Kidney tubule cell (primary cell): ENCODE measurements around the gene KCNK3.

ENCODE experiments used
- DNase-seq: peaks from one replicate; pipeline ENCODE4 v3.0.0-alpha.2; 2018; ENCODE audit warnings: low spot score

The KCNK3 gene

DNA sequence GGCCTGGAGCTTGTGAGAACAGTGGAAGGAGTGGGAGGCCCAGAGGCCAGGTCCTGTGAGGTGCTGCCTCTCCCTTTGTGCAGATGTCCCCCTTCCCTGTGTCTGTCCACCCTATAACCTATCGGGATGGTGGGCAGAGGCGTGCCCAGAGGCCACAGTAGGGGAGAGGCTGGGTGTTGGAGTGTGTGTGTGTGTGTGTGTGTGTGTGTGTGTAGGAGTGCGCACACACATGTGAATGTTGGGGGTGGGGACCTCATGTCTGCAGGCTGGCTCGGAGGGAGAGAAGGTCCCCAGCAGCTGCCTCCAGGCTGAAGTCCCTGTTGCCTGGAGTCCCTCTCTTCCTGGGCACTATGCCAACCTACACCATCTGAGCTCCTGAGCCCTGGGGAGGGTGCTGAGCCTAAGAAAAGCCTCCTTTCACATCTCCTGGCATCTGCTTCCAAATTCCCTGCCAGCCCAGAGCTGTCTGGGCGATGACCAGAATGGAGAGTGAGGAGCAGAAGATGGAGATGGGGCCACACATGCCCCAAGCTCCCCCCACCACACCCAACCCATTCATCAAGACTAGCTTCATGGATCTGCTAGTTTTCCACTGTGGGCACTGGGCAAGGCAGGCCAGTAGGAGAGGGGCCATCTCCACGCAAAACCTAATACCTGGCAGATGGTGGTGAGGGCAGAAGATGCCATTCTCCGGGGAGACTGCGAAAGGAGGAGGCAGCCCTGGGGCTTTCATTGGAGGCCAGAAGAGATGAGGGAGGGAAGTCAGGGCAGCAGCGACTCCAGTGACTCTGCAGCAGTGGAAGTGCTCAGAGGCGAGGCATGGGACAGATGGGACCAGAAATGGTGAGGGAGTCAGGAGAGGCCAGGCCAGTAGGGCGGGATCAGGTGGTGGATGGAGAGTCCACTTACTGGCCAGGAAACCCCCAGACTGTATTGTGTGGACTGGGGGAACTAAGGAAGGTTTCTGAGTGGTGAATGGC lies 20.3 kb downstream of the KCNK3 start:
- DNase-seq = no peak

- no peak for DNase-seq
Measured at GRCh38 chr2:26715528-26716270, 23.2 kb downstream of the KCNK3 start.

DNA sequence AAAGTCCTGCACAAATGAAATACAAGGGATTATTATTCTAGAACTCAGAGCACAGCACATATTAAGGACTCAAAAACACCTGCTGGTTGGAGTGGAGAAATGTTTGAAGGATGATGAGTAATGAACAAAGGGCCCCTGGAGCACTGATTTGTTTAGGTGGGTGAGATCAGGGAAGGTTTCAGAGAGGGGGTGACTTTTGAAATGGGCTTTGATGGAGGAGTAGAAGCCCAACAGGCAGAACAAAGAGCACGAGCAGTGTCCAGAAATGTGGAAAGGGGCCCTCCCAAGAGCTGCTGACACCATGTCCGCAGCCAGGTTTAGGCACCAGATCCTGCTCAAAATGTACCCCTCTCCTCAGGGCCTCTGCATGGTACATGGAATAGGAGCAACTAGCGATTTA lies 23.8 kb downstream of the KCNK3 start:
- DNase-seq = no peak

- no peak for DNase-seq
Measured at GRCh38 chr2:26716769-26717168, 24.2 kb downstream of the KCNK3 start.

DNA sequence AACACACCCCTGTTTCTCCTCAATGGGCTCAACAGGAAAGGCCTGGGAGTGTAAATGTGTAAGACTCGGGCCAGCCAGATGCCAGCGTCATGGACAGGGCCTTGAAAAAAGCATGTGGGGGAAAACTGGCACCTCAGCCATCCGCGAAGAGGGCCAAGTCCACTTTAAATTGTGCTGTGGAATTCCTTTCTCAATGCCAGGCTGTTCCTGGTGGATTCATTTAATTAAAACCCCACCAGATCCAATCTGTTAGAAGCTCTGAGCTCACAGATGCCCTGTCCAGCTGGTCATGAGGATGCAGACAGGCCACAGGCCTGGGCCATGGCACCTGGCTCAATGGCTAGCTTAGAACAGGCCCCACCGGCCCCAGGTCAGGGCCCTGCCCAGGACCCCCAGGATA lies 24.8 kb downstream of the KCNK3 start:
- DNase-seq = no peak

DNA sequence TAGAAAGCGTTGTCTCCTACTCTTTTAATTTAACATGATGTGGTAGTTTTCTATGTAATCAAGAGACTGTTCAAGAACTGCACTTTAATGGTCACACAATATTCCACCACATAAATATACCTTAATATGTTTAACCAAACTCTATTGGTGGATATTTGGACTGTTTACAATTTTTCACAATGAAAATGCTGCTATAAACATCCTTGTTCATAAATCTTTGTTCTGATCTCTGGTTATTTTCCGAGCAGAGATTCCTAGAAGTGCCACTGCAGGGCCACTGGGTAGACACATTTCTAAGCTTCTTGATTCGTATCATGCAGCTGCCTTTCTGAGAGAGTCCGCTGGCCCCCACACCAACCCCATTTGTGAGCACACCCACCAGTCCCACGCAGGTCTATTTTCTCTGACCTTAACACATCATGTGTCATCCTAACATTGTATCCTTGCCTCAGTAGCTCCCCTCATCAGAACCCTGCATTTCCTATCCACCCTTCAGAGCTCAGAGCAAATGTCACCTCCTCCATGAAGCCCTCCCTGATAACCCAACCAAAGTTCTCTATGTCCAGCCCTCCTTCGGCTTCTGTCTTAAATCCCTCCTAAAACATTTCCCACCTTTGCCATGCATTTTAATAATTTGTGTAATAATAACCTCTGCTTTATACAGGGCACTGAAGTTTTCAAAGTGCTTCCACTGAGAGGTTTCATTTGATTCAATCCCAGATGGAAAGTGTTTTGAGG lies 26.6 kb downstream of the KCNK3 start:
- no peak for DNase-seq

DNA sequence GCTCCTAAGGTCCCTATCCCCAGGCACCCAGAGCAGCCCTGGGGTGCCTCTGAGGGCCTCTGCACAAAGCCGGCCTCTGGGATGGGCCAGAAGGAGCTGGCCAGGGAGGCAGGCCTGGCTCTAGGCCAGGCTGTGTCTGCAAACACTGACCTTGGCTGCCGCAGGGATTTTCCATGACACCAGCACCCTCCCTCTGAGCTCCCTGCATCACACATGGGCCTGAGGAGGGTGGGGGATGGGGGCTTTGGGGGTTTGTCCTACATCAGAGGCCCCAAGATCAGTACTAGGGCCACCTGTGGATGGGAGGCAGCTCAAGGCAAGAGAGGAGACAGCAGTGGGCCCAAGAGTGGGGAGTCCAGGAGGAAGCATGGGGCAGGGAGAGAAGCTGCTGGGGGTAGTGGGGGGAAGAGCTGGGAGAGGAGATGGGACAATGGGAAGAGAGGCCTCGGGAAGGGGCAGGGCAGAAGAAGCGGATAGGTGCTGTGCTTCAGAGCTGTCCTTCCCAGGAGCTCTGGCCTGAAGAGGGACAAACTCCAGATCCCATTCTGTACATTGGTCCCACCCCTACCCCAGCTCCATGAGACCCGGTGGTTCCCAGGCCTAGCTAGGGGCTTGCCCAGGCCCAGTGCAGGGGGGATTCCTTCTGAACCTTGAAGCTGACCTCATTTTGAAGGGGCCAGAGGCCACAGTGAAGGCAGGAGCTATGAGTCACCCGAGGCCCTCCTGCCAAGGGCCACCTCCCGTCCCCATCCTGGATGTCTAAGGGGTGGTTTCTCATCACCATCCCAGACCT lies 28.0 kb downstream of the KCNK3 start:
- DNase-seq = peak; percentile 82

- DNase-seq = peak; percentile 66
Measured at GRCh38 chr2:26721115-26722032, 28.9 kb downstream of the KCNK3 start.

GRCh38 chr2:26722328-26722727 lies 29.8 kb downstream of the KCNK3 start:
- DNase-seq = no peak

- no peak for DNase-seq
Measured at GRCh38 chr2:26722911-26723310, 30.4 kb downstream of the KCNK3 start.

GRCh38 chr2:26723475-26723874 lies 31.0 kb downstream of the KCNK3 start:
- no peak for DNase-seq

GRCh38 chr2:26723991-26724750 lies 31.6 kb downstream of the KCNK3 start:
- peak; percentile 91 for DNase-seq

GRCh38 chr2:26724784-26725520 lies 32.4 kb downstream of the KCNK3 start:
- DNase-seq = no peak

- no peak for DNase-seq
Measured at GRCh38 chr2:26725521-26725820, 32.9 kb downstream of the KCNK3 start.

GRCh38 chr2:26726228-26726627 lies 33.7 kb downstream of the KCNK3 start:
- no peak for DNase-seq

- no peak for DNase-seq
Measured at GRCh38 chr2:26727641-26728561, 35.4 kb downstream of the KCNK3 start.

DNA sequence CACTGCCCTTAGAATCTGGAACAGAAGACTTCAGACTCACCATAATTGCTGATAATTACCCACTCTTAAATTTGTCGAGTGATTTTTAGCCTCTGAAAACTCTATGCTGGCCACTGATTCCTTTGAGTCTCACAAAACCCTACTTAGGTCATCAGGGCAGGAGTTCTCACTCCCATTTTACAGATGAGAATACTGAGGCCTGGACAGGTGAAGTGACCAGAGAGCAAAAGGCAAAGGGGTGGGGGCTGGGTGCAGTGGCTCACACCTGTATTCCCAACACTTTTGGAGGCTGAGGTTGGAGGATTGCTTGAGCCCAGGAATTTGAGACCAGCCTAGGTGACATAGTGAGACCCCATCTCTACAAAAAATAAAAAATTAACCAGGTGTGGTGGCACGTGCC lies 36.8 kb downstream of the KCNK3 start:
- DNase-seq = no peak
